ENCODE measurements around the gene NCKAP5L.
A peak's percentile ranks its signal among the peaks of the same experiment; 100 is the strongest.
"Not testable (repeated sequence)": the region's sequence is repeated elsewhere in the genome, so short reads cannot be mapped to it uniquely, and the experiment has no call there.

Gene NCKAP5L

DNA sequence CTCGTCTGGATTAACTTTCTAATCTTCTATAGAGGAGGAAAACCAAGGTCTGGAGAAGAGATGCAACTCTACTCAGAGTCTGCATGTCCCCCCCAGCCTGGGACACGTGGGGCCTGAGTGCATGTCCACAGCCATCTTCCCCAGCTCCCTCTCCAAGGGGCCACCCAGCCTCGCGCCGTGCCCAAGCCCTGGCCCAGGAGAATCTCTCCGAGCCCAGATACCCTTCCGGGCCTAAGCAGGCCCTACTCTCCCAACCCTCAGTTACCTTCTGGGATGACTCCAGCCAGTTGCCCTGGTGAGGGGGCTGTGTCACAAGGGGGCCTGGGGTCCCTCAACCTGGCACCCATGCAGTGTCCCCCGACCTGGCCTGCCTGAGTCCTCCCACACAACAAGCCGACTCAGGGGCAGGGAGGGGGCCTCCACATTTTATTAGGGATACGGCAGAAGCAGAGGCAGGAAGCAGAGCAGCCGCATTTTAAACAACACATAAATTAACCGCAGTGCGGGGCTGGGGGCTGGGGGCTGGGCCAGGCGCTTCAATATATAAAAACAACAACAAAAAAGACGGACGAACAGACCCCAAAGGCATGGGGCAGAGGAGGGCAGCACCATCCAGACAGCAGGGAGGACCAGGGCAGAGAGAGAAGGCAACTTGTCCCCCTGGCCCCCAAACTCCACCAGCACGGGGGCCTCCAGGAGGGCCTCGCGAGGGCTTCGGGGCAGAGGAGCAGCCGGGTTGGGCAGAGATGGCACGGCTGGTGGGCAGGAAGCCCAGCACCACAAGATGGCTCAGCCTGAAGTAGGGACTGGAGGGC is 37.3 kb downstream of the NCKAP5L start:
- Mint-ChIP-seq H3K27me3 (no peaks in the 10 kb centered on the region), H3K36me3 (peaks cover 4% of the 10 kb centered on the region), H3K9me3 (no peaks in the 10 kb centered on the region), H3K4me3 (no peak overlapping the region), H3K27ac (no peak overlapping the region), H3K4me1 (no peaks in the 10 kb centered on the region)

DNA sequence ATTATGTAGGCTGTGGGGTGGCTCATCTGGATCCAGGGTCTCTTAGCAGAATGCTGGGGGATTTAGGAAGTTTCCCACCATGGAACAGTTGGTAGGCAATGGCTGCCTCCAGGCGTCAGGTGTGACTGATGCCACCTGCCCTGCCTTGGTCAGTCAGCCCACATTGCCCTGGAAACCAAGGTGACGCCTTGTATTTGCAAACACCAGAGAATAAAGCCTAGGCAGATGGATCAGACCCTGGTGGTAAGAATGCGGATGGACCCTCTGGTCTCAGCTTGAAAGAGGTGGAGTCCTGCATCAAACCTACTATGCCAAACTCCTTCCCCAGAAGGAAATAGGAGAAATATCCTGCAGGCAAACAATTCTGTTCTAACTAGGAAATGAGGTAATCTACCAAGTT is 38.2 kb downstream of the NCKAP5L start:
- Mint-ChIP-seq H3K27me3 (no peaks in the 10 kb centered on the region), H3K9me3 (no peaks in the 10 kb centered on the region), H3K4me3 (no peak overlapping the region), H3K36me3 (peaks cover 4% of the 10 kb centered on the region), H3K4me1 (no peaks in the 10 kb centered on the region), H3K27ac (no peak overlapping the region)

DNA sequence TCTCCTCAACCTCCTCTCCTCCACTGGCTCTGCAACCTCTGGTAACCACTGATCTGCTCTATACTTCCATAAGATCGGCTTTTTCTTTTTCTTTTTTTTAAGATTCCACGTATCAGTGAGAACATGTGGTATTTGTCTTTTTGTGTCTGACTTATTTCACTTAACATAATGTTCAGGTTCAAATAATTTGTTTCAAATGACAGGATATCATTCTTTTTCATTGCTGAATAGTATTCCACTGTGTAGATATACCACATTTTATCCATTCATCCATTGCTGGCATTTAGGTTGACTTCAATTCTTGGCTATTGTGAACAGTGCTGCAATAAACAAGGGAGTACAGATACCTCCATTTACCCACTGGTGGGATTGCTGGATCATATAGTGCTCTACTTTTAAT is 40.5 kb downstream of the NCKAP5L start:
- Mint-ChIP-seq H3K36me3 (peaks cover 4% of the 10 kb centered on the region), H3K9me3 (no peaks in the 10 kb centered on the region), H3K27ac (no peak overlapping the region), H3K27me3 (no peaks in the 10 kb centered on the region), H3K4me1 (no peaks in the 10 kb centered on the region), H3K4me3 (no peak overlapping the region)

DNA sequence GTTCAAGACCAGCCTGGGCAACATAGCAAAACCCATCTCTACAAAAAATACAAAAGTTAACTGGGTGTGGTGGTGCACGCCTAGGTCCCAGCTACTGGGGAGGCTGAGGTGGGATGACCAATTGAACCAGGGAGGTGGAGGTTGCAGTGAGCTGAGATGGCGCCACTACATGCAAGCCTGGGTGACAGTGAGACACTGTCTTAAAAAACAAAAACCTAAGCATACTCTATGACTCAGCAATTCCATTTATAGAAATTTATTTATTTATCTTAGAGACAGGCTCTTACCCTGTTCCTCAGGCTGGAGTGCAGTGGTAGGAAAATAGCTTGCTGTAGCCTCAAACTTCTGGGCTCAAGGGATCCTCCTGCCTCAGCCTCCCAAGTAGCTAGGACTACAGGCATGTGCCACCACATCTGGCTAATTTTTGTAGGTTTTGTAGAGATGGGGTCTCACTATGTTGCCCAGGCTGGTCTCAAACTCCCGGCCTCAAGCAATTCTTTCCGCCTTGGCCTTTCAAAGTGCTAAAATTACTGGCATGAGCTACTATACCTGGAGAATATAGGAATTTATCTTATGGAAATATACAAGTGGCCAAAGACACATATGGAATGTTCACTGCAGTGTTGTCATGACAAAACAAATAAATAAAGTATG is 43.3 kb downstream of the NCKAP5L start:
- Mint-ChIP-seq H3K27me3 (peaks cover 10% of the 10 kb centered on the region), H3K36me3 (peaks cover 4% of the 10 kb centered on the region), H3K4me1 (no peaks in the 10 kb centered on the region), H3K4me3 (no peak overlapping the region), H3K9me3 (no peaks in the 10 kb centered on the region), H3K27ac (no peak overlapping the region)

DNA sequence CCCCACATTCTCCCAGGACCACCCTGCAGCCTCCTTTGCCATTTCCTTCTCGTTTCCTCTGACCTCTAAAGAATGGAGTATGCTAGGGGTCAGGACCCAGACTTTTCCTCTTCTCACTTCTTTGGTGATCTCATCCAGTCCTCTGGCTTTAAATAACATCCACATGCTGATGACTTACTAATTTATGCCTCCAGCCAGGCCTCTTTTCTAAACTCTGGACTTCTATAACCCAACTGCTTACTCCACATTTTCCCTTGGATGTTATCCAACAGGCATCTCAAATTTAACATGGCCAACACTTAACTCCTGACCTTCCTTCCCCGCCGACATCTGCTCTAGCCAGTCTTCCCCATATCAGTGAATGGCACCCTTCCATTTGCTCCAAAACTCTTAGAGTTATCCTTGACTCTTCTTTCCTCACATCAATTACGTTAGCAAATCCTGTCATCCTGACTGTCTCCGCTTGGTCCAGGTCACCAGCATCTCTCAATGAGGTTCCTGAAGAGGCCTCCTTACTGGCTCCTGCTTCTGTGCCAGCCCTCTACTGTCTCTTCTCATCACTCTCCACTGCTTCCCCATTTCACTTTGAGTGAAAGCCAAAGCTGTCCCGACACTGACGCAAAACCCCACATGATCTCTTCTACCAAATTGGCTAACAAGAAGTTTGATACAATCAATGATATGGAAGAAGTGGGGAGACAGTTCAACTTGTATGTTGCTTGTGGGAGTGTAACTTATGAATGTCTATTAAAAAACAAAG is 44.1 kb downstream of the NCKAP5L start:
- Mint-ChIP-seq H3K27me3 (peaks cover 12% of the 10 kb centered on the region), H3K4me3 (no peak overlapping the region), H3K27ac (no peak overlapping the region), H3K4me1 (no peaks in the 10 kb centered on the region), H3K36me3 (peaks cover 4% of the 10 kb centered on the region), H3K9me3 (no peaks in the 10 kb centered on the region)

DNA sequence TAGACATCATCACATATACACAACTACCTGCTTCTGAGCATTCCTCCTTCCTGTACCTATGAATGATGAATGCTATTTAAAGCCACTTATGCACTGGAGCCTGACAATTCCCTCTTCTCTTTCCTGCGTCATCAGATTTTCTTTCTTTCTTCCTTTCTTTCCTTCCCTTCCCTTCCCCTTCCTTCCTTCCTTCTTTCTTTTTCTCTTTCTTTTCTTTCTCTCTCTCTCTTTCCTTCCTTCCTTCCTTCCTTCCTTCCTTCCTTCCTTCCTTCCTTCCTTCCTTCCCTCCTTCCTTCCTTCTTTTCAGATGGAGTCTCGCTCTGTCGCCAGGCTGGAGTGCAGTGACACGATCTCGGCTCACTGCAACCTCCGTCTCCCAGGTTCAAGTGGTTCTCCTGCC is 47.3 kb downstream of the NCKAP5L start:
- not testable (repeated sequence) for H3K9me3 Mint-ChIP-seq

DNA sequence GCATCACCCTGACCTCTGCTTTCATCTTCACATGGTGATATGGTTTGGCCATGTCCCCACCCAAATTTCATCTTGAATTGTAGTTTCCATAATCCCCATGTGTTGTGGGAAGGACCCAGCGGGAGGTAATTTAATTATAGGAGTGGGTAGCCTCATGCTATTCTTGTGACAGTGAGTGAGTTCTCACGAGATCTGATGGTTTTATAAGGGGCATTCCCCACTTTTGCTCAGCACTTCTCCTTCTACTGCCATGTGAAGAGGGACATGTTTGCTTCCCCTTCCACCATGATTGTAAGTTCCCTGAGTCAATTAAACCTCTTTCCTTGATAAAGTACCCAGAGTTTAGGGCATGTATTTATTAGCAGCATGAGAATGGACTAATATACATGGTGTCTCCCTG is 48.6 kb downstream of the NCKAP5L start:
- Mint-ChIP-seq H3K9me3 (no peaks in the 10 kb centered on the region), H3K4me3 (no peak overlapping the region), H3K36me3 (no peaks in the 10 kb centered on the region), H3K27me3 (peaks cover 13% of the 10 kb centered on the region), H3K4me1 (peaks cover 18% of the 10 kb centered on the region), H3K27ac (no peak overlapping the region)

More for the DNA sequence above, 47.3 kb downstream of the NCKAP5L start:
- H3K36me3 Mint-ChIP-seq, H3K4me3 Mint-ChIP-seq, H3K27ac Mint-ChIP-seq: not testable (repeated sequence)
- Mint-ChIP-seq H3K27me3 (peaks cover 13% of the 10 kb centered on the region), H3K4me1 (peaks cover 18% of the 10 kb centered on the region)

DNA sequence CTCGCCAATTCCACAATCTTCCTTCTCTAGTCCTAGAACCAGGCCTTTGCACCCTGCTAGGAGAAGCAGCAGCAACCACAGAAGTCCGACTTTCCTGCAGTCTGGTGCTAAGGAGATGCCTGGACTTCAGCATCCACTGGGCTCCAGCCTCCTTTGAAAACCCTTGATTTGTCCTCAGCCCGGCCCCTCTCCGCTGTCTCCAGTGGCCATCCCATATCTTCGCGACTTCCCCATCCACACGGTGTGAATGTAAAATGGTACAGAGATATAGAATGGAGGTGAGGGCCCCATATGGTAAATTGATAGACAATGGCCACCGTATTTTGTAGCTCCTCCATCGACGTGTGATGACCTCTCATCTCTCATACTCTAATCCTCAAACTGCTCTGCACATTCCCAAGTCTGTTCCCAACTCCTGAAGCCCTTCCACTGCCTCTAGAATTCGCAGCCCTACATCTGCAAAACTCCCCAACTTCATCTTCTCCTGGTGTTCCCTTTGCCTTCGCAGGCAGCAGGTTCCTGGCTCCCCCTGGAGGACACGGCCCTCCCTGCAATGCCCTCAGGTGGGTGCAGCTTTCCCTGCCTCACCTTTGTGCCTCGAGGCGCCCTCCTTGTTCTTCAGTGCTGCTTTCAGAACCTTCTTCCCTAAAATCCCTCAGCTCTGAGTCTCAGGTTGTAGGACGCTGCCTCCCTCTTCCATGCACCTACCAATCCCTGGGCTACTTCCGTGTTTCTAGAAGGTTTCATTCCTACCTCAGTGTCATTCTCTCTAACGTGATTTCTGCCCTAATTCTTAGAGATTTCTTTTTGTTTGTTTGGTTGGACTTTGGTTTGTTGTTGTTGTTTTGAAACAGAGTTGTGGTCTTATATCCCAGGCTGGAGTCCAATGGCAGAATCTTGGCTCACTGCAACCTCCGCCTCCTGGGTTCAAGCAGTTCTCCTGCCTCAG is 50.1 kb downstream of the NCKAP5L start:
- peaks cover 18% of the 10 kb centered on the region for H3K4me1 Mint-ChIP-seq
- H3K4me3 Mint-ChIP-seq = no peak overlapping the region
- peaks cover 13% of the 10 kb centered on the region for H3K27me3 Mint-ChIP-seq
- H3K27ac Mint-ChIP-seq = peak overlapping the region; percentile 43
- H3K9me3 Mint-ChIP-seq = no peaks in the 10 kb centered on the region
- H3K36me3 Mint-ChIP-seq = no peaks in the 10 kb centered on the region

DNA sequence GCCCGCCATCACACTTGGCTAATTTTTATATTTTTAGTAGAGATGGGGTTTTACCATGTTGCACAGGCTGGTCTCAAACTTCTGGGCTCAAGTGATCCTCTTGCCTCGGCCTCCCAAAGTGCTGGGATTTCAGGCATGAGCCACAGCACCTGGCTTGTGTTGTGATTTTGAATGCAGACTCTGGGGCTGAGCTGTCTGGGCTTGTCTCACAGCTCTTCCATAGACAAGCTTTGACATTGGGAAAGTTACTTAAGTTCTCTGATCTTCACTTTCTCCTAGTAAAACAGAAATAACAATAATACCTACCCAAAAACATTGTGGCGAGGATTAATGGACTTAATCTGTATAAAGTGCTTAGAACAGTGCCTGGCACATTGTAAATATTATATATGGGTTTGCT is 50.9 kb downstream of the NCKAP5L start:
- H3K9me3 Mint-ChIP-seq = no peaks in the 10 kb centered on the region
- no peak overlapping the region for H3K4me3 Mint-ChIP-seq
- no peaks in the 10 kb centered on the region for H3K36me3 Mint-ChIP-seq
- no peak overlapping the region for H3K27ac Mint-ChIP-seq
- peaks cover 18% of the 10 kb centered on the region for H3K4me1 Mint-ChIP-seq
- H3K27me3 Mint-ChIP-seq = peaks cover 13% of the 10 kb centered on the region

DNA sequence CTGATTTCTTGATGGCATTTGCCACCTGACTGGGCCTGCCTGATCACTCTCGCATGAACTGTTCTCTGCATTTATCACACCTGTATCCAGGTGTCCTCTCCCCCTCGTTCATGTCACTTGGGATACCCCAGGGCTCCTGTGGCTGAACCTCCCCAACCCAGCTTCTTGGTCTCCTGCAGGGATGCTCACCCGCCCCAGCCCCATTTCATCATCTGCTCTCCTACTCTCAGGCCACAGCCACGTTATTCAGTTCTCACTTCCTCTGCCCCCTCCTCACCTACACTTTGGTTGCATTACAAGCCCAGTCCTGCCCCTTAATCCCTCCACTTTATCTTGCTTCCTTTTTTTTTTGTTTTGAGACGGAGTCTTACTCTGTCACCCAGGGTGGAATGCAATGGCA is 51.4 kb downstream of the NCKAP5L start:
- Mint-ChIP-seq H3K9me3 (no peaks in the 10 kb centered on the region), H3K4me3 (no peak overlapping the region), H3K4me1 (peaks cover 18% of the 10 kb centered on the region), H3K36me3 (no peaks in the 10 kb centered on the region), H3K27me3 (peaks cover 10% of the 10 kb centered on the region), H3K27ac (no peak overlapping the region)

DNA sequence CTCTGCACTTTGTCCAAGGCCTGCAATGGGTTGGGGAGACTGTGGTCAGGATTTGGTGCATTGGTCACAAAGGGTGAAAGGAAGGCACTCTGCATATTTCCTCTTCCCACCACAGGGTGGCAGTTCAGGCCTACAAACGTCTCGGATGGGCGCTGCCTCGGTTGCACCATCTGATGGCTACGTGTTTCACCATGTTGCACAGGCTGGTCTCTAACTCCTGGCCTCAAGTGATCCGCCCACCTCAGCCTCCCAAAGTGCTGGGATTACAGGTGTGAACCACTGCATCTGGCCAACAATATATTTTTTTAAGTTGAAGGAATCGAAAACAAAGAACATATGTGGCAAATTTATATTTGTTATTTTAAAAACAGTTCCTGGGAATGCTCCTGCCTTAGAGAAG is 51.8 kb downstream of the NCKAP5L start:
- Mint-ChIP-seq H3K9me3 (no peaks in the 10 kb centered on the region), H3K4me1 (peaks cover 18% of the 10 kb centered on the region), H3K27me3 (peaks cover 10% of the 10 kb centered on the region), H3K4me3 (no peak overlapping the region), H3K27ac (peak overlapping the region; percentile 41), H3K36me3 (no peaks in the 10 kb centered on the region)

DNA sequence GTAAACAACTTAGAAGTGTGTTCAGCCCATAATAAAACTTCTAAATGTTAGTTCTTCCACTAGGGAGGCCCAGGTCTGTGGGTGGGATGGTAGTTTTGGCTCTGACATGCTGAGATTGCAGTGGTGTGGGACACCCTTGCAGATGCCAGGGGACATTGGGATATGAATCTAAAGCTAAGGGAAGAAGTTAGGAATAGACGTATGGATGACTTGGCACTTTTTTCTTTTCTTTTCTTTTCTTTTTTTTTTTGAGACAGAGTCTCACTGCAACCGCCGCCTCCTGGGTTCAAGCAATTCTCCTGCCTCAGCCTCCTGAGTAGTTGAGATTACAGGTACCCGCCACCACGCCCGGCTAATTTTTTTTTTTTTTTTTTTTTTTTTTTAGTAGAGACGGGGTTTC is 55.1 kb downstream of the NCKAP5L start:
- H3K9me3 Mint-ChIP-seq, H3K36me3 Mint-ChIP-seq, H3K27me3 Mint-ChIP-seq, H3K4me3 Mint-ChIP-seq, H3K27ac Mint-ChIP-seq: not testable (repeated sequence)
- peaks cover 14% of the 10 kb centered on the region for H3K4me1 Mint-ChIP-seq

DNA sequence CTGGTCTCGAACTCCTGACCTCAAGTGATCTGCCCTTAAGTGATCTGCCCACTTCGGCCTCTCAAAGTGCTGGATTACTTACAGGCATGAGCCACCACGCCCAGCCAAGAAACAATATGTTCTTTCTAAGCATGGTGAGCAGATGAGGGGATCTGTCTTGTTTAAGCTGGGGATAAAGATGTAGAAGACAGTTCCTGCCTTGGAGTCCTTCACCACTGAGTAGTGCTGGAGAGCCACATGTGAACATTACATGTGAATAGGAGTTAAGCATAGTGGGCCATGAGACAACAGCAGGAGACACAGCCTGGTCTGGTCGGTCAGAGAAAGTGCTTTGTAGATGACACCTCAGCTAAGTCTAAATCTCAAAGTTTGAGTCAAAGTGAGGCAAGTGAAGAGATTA is 60.9 kb downstream of the NCKAP5L start:
- no peak overlapping the region for H3K4me3 Mint-ChIP-seq
- no peaks in the 10 kb centered on the region for H3K27me3 Mint-ChIP-seq
- peak overlapping the region; percentile 81 for H3K27ac Mint-ChIP-seq
- peaks cover 48% of the 10 kb centered on the region for H3K4me1 Mint-ChIP-seq
- H3K36me3 Mint-ChIP-seq = peaks cover 18% of the 10 kb centered on the region
- no peaks in the 10 kb centered on the region for H3K9me3 Mint-ChIP-seq

DNA sequence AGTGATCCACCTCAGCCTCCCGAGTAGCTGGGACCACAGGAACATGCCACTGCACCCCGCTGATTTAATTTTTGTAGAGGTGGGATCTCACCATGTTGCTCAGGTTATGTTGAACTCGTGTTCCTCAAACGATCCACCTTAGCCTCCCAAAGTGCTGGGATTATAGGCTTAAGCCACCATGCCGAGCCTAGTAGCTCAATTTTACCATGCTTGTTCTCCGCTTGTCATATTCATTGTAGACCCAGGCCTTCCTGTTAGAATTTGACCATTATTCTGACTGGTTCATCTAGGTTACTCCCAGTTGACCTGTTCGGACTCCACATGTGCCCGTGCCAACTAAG is 62.1 kb downstream of the NCKAP5L start:
- Mint-ChIP-seq H3K36me3 (peaks cover 25% of the 10 kb centered on the region), H3K27me3 (no peaks in the 10 kb centered on the region), H3K4me3 (no peak overlapping the region), H3K4me1 (peaks cover 60% of the 10 kb centered on the region), H3K9me3 (no peaks in the 10 kb centered on the region), H3K27ac (peak overlapping the region; percentile 70)

DNA sequence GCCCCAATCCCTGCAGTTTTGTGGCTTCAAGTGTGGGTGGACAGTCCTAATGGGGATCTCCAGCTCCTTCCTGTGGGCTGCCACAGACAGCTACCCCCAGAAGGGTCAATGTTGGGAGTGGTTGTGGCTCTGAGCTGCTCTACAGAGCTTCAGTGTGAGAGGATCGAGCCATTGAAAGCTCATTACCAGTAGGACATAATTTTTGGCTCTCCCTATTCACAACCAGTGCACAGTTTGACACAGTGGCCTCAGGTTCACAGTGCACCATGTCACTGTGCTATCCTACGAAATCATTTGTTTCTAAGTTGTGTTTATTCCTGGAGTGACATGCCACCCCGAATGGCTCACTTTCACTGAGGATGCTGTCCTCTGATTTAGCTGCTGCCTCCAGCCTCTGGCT is 64.1 kb downstream of the NCKAP5L start:
- H3K36me3 Mint-ChIP-seq = peaks cover 27% of the 10 kb centered on the region
- peak overlapping the region; percentile 52 for H3K4me3 Mint-ChIP-seq
- H3K4me1 Mint-ChIP-seq = peaks cover 63% of the 10 kb centered on the region
- H3K27ac Mint-ChIP-seq = peak overlapping the region; percentile 79
- H3K9me3 Mint-ChIP-seq = no peaks in the 10 kb centered on the region
- H3K27me3 Mint-ChIP-seq = no peaks in the 10 kb centered on the region

All from activated naive CD4-positive, alpha-beta T cell treated with anti-CD3 and anti-CD28 coated beads, Interleukin-2, amount 50 U/mL, for 24 hours (primary cell).